ENCODE measurements around the gene ZNF587B.

DNA sequence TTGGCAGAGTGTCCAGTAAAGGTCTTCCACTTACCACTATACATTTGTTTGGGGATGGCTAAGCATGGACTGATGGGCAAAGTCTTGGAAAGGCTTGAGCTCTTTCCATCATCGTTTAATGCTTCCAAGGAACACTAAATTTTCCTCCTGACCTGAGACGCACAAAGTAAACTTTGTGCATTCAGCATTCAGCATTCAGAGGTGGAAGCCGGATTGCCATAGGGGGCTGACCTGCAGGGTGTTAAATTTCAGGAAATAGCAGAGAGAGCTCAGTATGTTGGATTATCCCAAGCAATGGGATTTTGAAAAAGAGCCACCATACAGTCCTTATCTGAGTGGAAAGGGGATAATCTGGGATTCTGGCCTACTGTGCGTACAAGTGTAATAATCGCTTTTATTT lies 29.4 kb upstream of the ZNF587B start:
- TF ChIP-seq, protein P1, sequence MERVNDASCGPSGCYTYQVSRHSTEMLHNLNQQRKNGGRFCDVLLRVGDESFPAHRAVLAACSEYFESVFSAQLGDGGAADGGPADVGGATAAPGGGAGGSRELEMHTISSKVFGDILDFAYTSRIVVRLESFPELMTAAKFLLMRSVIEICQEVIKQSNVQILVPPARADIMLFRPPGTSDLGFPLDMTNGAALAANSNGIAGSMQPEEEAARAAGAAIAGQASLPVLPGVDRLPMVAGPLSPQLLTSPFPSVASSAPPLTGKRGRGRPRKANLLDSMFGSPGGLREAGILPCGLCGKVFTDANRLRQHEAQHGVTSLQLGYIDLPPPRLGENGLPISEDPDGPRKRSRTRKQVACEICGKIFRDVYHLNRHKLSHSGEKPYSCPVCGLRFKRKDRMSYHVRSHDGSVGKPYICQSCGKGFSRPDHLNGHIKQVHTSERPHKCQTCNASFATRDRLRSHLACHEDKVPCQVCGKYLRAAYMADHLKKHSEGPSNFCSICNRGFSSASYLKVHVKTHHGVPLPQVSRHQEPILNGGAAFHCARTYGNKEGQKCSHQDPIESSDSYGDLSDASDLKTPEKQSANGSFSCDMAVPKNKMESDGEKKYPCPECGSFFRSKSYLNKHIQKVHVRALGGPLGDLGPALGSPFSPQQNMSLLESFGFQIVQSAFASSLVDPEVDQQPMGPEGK (CRISPR knock-in tag; IDR thresholded peaks at IDR 0.05; ENCODE audit: borderline replicate concordance): no peak
- TF ChIP-seq BACH2 (CRISPR knock-in tag; IDR thresholded peaks at IDR 0.05; ENCODE audit: borderline replicate concordance) (no peak), ISL1 (CRISPR knock-in tag; IDR thresholded peaks at IDR 0.05) (no peak), SNAI2 (CRISPR knock-in tag; IDR thresholded peaks at IDR 0.05) (no peak), PPARA (CRISPR knock-in tag; IDR thresholded peaks at IDR 0.05; ENCODE audit: borderline replicate concordance) (no peak), ARNTL (CRISPR knock-in tag; IDR thresholded peaks at IDR 0.05; ENCODE audit: borderline replicate concordance, low read depth) (no peak), TOX (CRISPR knock-in tag; IDR thresholded peaks at IDR 0.05; ENCODE audit: borderline replicate concordance) (no peak)

Data from SK-N-SH treated with all-trans-retinoic acid at 6 μM for 48 hours (cell line).